ENCODE data around the gene CEP192.

Gene CEP192

DNA sequence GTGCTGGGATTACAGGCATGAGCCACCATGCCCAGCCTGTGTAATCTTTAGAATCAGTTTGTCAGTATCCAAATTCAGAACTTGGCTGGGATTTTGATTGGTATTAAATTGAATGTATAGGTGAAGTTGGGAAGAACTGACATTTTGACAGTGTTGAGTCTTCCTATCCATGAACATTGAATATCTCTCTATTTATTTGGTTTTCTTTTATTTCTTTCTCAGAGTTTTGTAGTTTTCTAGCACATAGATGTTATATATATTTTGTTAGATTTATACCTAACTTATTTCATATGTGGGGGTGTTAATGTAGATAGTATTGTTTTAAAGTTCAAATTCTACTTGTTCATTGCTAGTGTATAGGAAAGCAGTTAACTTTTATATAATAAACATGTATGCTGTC lies 31.5 kb downstream of the CEP192 start:
- Histone ChIP-seq H4K20me1 (ENCODE audit: insufficient read depth, low read length) (no peaks in the 10 kb centered on the region), H3K4me3 (ENCODE audit: low read depth, low read length, poor library complexity, severe bottlenecking) (no peak overlapping the region), H3K27me3 (ENCODE audit: insufficient read depth, low read length) (no peaks in the 10 kb centered on the region), H3K9me2 (ENCODE audit: low read depth, low read length) (no peaks in the 10 kb centered on the region), H3K4me1 (ENCODE audit: insufficient read depth, low read length, severe bottlenecking) (no peaks in the 10 kb centered on the region), H3K9ac (ENCODE audit: low read length) (no peak overlapping the region), H3F3A (ENCODE audit: insufficient read depth, low read length) (no peaks in the 10 kb centered on the region), H3K4me2 (ENCODE audit: low read length) (no peak overlapping the region), H3K9me3 (ENCODE audit: low read length) (peaks cover 4% of the 10 kb centered on the region; the same call in 1 of the 2 replicates), H3K79me2 (ENCODE audit: insufficient read depth, low read length) (peaks cover 28% of the 10 kb centered on the region), H3K27ac (ENCODE audit: low read depth, low read length, poor library complexity, severe bottlenecking) (no peak overlapping the region), H3K36me3 (ENCODE audit: insufficient read depth, low read length) (peaks cover 91% of the 10 kb centered on the region), H2AFZ (ENCODE audit: low read length) (no peak overlapping the region)
- TF ChIP-seq EZH2 (IDR thresholded peaks at IDR 0.05; ENCODE audit: borderline replicate concordance, low read length), result no peak
- TF ChIP-seq, protein P1, sequence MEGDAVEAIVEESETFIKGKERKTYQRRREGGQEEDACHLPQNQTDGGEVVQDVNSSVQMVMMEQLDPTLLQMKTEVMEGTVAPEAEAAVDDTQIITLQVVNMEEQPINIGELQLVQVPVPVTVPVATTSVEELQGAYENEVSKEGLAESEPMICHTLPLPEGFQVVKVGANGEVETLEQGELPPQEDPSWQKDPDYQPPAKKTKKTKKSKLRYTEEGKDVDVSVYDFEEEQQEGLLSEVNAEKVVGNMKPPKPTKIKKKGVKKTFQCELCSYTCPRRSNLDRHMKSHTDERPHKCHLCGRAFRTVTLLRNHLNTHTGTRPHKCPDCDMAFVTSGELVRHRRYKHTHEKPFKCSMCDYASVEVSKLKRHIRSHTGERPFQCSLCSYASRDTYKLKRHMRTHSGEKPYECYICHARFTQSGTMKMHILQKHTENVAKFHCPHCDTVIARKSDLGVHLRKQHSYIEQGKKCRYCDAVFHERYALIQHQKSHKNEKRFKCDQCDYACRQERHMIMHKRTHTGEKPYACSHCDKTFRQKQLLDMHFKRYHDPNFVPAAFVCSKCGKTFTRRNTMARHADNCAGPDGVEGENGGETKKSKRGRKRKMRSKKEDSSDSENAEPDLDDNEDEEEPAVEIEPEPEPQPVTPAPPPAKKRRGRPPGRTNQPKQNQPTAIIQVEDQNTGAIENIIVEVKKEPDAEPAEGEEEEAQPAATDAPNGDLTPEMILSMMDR (IDR thresholded peaks at IDR 0.05; ENCODE audit: low read length), result no peak

DNA sequence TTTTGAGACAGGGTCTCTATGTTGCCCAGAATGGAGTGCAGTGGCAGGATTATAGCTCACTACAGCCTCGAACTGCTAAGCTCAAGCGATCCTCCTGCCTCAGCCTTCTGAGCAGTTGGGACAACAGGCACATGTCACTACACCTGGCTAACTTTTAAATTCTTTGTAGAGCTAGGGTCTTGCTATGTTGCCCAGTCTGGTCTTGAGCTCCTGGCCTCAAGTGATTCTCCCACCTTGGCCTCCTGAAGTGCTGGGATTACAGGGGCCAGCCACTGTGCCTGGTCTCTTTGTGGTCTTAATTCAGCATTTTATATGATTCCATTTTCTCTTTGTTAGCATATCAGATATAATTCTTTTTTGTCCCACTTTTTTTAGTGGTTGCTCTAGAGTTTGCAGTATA lies 34.1 kb downstream of the CEP192 start:
- Histone ChIP-seq H2AFZ (ENCODE audit: low read length) (no peak overlapping the region), H3F3A (ENCODE audit: insufficient read depth, low read length) (no peaks in the 10 kb centered on the region), H3K4me1 (ENCODE audit: insufficient read depth, low read length, severe bottlenecking) (no peaks in the 10 kb centered on the region), H3K4me2 (ENCODE audit: low read length) (no peak overlapping the region), H3K9me2 (ENCODE audit: low read depth, low read length) (no peaks in the 10 kb centered on the region), H3K27ac (ENCODE audit: low read depth, low read length, poor library complexity, severe bottlenecking) (no peak overlapping the region), H3K4me3 (ENCODE audit: low read depth, low read length, poor library complexity, severe bottlenecking) (no peak overlapping the region), H3K9me3 (ENCODE audit: low read length) (peaks cover 4% of the 10 kb centered on the region; the same call in 1 of the 2 replicates), H4K20me1 (ENCODE audit: insufficient read depth, low read length) (no peaks in the 10 kb centered on the region), H3K36me3 (ENCODE audit: insufficient read depth, low read length) (peaks cover 89% of the 10 kb centered on the region), H3K9ac (ENCODE audit: low read length) (no peak overlapping the region), H3K79me2 (ENCODE audit: insufficient read depth, low read length) (peaks cover 28% of the 10 kb centered on the region), H3K27me3 (ENCODE audit: insufficient read depth, low read length) (no peaks in the 10 kb centered on the region)
- TF ChIP-seq EZH2 (IDR thresholded peaks at IDR 0.05; ENCODE audit: borderline replicate concordance, low read length), result no peak
- TF ChIP-seq, protein P1 (IDR thresholded peaks at IDR 0.05; ENCODE audit: low read length), result no peak

DNA sequence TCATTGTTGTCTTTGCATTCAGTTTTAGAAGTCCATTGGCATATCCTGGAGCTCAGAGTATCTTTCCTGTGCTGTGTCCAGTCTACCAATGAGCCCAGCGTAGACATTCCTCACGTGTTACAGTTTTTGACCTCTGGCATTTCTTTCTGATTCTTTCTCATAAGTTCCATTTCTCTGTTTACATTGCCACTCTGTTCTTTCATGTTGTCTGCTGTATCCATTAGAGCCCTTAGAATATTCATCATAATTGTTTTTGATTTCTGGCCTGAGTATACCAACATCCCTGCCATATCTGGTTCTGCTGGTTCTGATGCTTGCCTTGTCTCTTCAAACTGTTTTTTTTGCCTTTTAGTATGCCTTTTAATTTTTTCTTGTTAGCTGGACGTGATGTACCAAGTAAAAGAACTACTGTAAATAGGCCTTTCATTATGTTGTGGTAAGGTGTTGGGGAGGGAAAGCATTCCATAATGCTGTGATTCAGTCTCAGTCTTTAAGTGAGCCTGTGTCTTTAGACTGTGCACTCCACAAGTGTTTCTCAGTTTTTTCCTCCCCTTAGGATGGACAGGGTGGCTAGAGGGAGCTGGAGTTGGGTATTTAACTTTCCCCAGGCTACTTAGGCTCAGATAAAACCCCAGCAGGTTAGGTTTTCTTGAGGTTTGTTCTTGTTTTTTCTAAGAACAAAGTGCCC lies 35.6 kb downstream of the CEP192 start:
- Histone ChIP-seq H3K27ac (ENCODE audit: low read depth, low read length, poor library complexity, severe bottlenecking) (no peak overlapping the region), H3K27me3 (ENCODE audit: insufficient read depth, low read length) (no peaks in the 10 kb centered on the region), H3K4me1 (ENCODE audit: insufficient read depth, low read length, severe bottlenecking) (no peaks in the 10 kb centered on the region), H3K79me2 (ENCODE audit: insufficient read depth, low read length) (peaks cover 25% of the 10 kb centered on the region), H3K36me3 (ENCODE audit: insufficient read depth, low read length) (peaks cover 87% of the 10 kb centered on the region), H3K4me3 (ENCODE audit: low read depth, low read length, poor library complexity, severe bottlenecking) (no peak overlapping the region), H3F3A (ENCODE audit: insufficient read depth, low read length) (no peaks in the 10 kb centered on the region), H2AFZ (ENCODE audit: low read length) (no peak overlapping the region), H3K9me3 (ENCODE audit: low read length) (no peaks in the 10 kb centered on the region), H3K4me2 (ENCODE audit: low read length) (no peak overlapping the region), H4K20me1 (ENCODE audit: insufficient read depth, low read length) (no peaks in the 10 kb centered on the region), H3K9me2 (ENCODE audit: low read depth, low read length) (no peaks in the 10 kb centered on the region), H3K9ac (ENCODE audit: low read length) (no peak overlapping the region)
- TF ChIP-seq, protein P1 (IDR thresholded peaks at IDR 0.05; ENCODE audit: low read length), result no peak
- no peak for TF ChIP-seq EZH2 (IDR thresholded peaks at IDR 0.05; ENCODE audit: borderline replicate concordance, low read length)
